ENCODE data around the gene SH3PXD2B.

The SH3PXD2B gene

GRCh38 chr5:172437445-172438318 lies 16.6 kb downstream of the SH3PXD2B start:
- no peak overlapping the region for H3K9ac ChIP-seq (ENCODE audit: low read length)
- H3K27ac ChIP-seq (ENCODE audit: low read depth, low read length) = peak overlapping the region; percentile 43
- H3K4me1 ChIP-seq (ENCODE audit: control insufficient read depth, insufficient read depth, low read length) = peaks cover 17% of the 10 kb centered on the region
- no peaks in the 10 kb centered on the region for H3K36me3 ChIP-seq (ENCODE audit: control insufficient read depth, insufficient read depth, low read length)
- H3K4me3 ChIP-seq (ENCODE audit: low read length) = no peak overlapping the region
- no peaks in the 10 kb centered on the region for H3K27me3 ChIP-seq (ENCODE audit: control insufficient read depth, insufficient read depth, low read length)

GRCh38 chr5:172436879-172437369 lies 17.4 kb downstream of the SH3PXD2B start:
- no peak overlapping the region for H3K9ac ChIP-seq (ENCODE audit: low read length)
- H3K27me3 ChIP-seq (ENCODE audit: control insufficient read depth, insufficient read depth, low read length) = no peaks in the 10 kb centered on the region
- peak overlapping the region; percentile 43 for H3K27ac ChIP-seq (ENCODE audit: low read depth, low read length)
- no peaks in the 10 kb centered on the region for H3K36me3 ChIP-seq (ENCODE audit: control insufficient read depth, insufficient read depth, low read length)
- peaks cover 15% of the 10 kb centered on the region for H3K4me1 ChIP-seq (ENCODE audit: control insufficient read depth, insufficient read depth, low read length)
- H3K4me3 ChIP-seq (ENCODE audit: low read length) = no peak overlapping the region

- H3K4me1 ChIP-seq (ENCODE audit: control insufficient read depth, insufficient read depth, low read length) = peaks cover 15% of the 10 kb centered on the region
- no peak overlapping the region for H3K4me3 ChIP-seq (ENCODE audit: low read length)
- no peak overlapping the region for H3K27ac ChIP-seq (ENCODE audit: low read depth, low read length)
- no peak overlapping the region for H3K9ac ChIP-seq (ENCODE audit: low read length)
- no peaks in the 10 kb centered on the region for H3K36me3 ChIP-seq (ENCODE audit: control insufficient read depth, insufficient read depth, low read length)
- no peaks in the 10 kb centered on the region for H3K27me3 ChIP-seq (ENCODE audit: control insufficient read depth, insufficient read depth, low read length)
These were observed 18.0 kb downstream of the SH3PXD2B start for GRCh38 chr5:172436078-172436878.

- Histone ChIP-seq H3K9ac (ENCODE audit: low read length) (no peak overlapping the region), H3K27ac (ENCODE audit: low read depth, low read length) (no peak overlapping the region), H3K36me3 (ENCODE audit: control insufficient read depth, insufficient read depth, low read length) (no peaks in the 10 kb centered on the region), H3K27me3 (ENCODE audit: control insufficient read depth, insufficient read depth, low read length) (no peaks in the 10 kb centered on the region), H3K4me3 (ENCODE audit: low read length) (no peak overlapping the region), H3K4me1 (ENCODE audit: control insufficient read depth, insufficient read depth, low read length) (peaks cover 15% of the 10 kb centered on the region)
These were observed 18.8 kb downstream of the SH3PXD2B start for GRCh38 chr5:172435362-172436077.

- H3K9ac ChIP-seq (ENCODE audit: low read length) = no peak overlapping the region
- H3K4me3 ChIP-seq (ENCODE audit: low read length) = no peak overlapping the region
- H3K27ac ChIP-seq (ENCODE audit: low read depth, low read length) = no peak overlapping the region
- no peaks in the 10 kb centered on the region for H3K27me3 ChIP-seq (ENCODE audit: control insufficient read depth, insufficient read depth, low read length)
- no peaks in the 10 kb centered on the region for H3K36me3 ChIP-seq (ENCODE audit: control insufficient read depth, insufficient read depth, low read length)
- H3K4me1 ChIP-seq (ENCODE audit: control insufficient read depth, insufficient read depth, low read length) = peaks cover 15% of the 10 kb centered on the region
These were observed 20.1 kb downstream of the SH3PXD2B start for GRCh38 chr5:172434251-172434650.

GRCh38 chr5:172433513-172433912 lies 20.8 kb downstream of the SH3PXD2B start:
- Histone ChIP-seq H3K27ac (ENCODE audit: low read depth, low read length) (no peak overlapping the region), H3K4me3 (ENCODE audit: low read length) (no peak overlapping the region), H3K27me3 (ENCODE audit: control insufficient read depth, insufficient read depth, low read length) (no peaks in the 10 kb centered on the region), H3K9ac (ENCODE audit: low read length) (no peak overlapping the region), H3K36me3 (ENCODE audit: control insufficient read depth, insufficient read depth, low read length) (no peaks in the 10 kb centered on the region), H3K4me1 (ENCODE audit: control insufficient read depth, insufficient read depth, low read length) (peaks cover 18% of the 10 kb centered on the region)

- no peaks in the 10 kb centered on the region for H3K27me3 ChIP-seq (ENCODE audit: control insufficient read depth, insufficient read depth, low read length)
- no peak overlapping the region for H3K9ac ChIP-seq (ENCODE audit: low read length)
- peaks cover 15% of the 10 kb centered on the region for H3K4me1 ChIP-seq (ENCODE audit: control insufficient read depth, insufficient read depth, low read length)
- H3K36me3 ChIP-seq (ENCODE audit: control insufficient read depth, insufficient read depth, low read length) = no peaks in the 10 kb centered on the region
- no peak overlapping the region for H3K4me3 ChIP-seq (ENCODE audit: low read length)
- no peak overlapping the region for H3K27ac ChIP-seq (ENCODE audit: low read depth, low read length)
These were observed 21.3 kb downstream of the SH3PXD2B start for GRCh38 chr5:172433071-172433470.

- H3K9ac ChIP-seq (ENCODE audit: low read length) = no peak overlapping the region
- H3K4me1 ChIP-seq (ENCODE audit: control insufficient read depth, insufficient read depth, low read length) = peaks cover 10% of the 10 kb centered on the region
- H3K36me3 ChIP-seq (ENCODE audit: control insufficient read depth, insufficient read depth, low read length) = no peaks in the 10 kb centered on the region
- peak overlapping the region; percentile 18 for H3K27ac ChIP-seq (ENCODE audit: low read depth, low read length)
- no peaks in the 10 kb centered on the region for H3K27me3 ChIP-seq (ENCODE audit: control insufficient read depth, insufficient read depth, low read length)
- H3K4me3 ChIP-seq (ENCODE audit: low read length) = no peak overlapping the region
These were observed 24.0 kb downstream of the SH3PXD2B start for GRCh38 chr5:172430354-172430753.

- H3K9ac ChIP-seq (ENCODE audit: low read length) = no peak overlapping the region
- H3K27me3 ChIP-seq (ENCODE audit: control insufficient read depth, insufficient read depth, low read length) = no peaks in the 10 kb centered on the region
- H3K4me1 ChIP-seq (ENCODE audit: control insufficient read depth, insufficient read depth, low read length) = peaks cover 13% of the 10 kb centered on the region
These were observed 25.0 kb downstream of the SH3PXD2B start for GRCh38 chr5:172429201-172429940.

GRCh38 chr5:172428224-172429166 lies 25.8 kb downstream of the SH3PXD2B start:
- Histone ChIP-seq H3K9ac (ENCODE audit: low read length) (no peak overlapping the region), H3K4me3 (ENCODE audit: low read length) (no peak overlapping the region), H3K4me1 (ENCODE audit: control insufficient read depth, insufficient read depth, low read length) (peaks cover 13% of the 10 kb centered on the region), H3K27me3 (ENCODE audit: control insufficient read depth, insufficient read depth, low read length) (no peaks in the 10 kb centered on the region), H3K27ac (ENCODE audit: low read depth, low read length) (peak overlapping the region; percentile 18), H3K36me3 (ENCODE audit: control insufficient read depth, insufficient read depth, low read length) (no peaks in the 10 kb centered on the region)

More at GRCh38 chr5:172429201-172429940, 25.0 kb downstream of the SH3PXD2B start:
- peak overlapping the region; percentile 53 for H3K27ac ChIP-seq (ENCODE audit: low read depth, low read length)
- no peak overlapping the region for H3K4me3 ChIP-seq (ENCODE audit: low read length)
- no peaks in the 10 kb centered on the region for H3K36me3 ChIP-seq (ENCODE audit: control insufficient read depth, insufficient read depth, low read length)

- Histone ChIP-seq H3K9ac (ENCODE audit: low read length) (no peak overlapping the region), H3K27ac (ENCODE audit: low read depth, low read length) (peak overlapping the region; percentile 6), H3K27me3 (ENCODE audit: control insufficient read depth, insufficient read depth, low read length) (no peaks in the 10 kb centered on the region), H3K4me3 (ENCODE audit: low read length) (no peak overlapping the region), H3K36me3 (ENCODE audit: control insufficient read depth, insufficient read depth, low read length) (no peaks in the 10 kb centered on the region), H3K4me1 (ENCODE audit: control insufficient read depth, insufficient read depth, low read length) (peaks cover 13% of the 10 kb centered on the region)
These were observed 27.1 kb downstream of the SH3PXD2B start for GRCh38 chr5:172427202-172427601.

Measured in rectal smooth muscle tissue (tissue), 1 donor.